ENCODE measurements around the gene TRAPPC12.
A peak's percentile ranks its signal among the peaks of the same experiment; 100 is the strongest.
"Not testable (repeated sequence)": the region's sequence is repeated elsewhere in the genome, so short reads cannot be mapped to it uniquely, and the experiment has no call there.

The TRAPPC12 gene

GRCh38 chr2:3369340-3370181, 9.9 kb upstream of the TRAPPC12 start:
- not testable (repeated sequence) for DNase-seq (ENCODE audit: low read depth)

DNA sequence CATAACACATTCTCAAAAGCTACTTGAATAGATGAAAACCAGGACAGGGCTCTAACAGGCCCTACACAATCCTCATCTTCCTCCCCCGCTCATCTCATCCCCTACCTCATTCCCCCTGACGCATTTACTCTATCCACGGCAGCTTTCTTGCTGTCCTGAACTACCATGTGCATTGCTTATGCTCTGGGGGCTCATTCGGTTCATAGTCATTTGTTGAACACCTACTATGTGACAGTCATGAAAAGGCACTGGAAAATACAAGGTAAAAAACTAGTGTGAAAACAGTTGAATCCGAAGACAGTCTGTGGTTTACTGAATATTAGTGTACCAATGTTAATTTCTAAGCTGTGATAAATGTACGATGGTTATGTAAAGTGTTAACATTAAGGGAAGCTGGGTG, 2.7 kb upstream of the TRAPPC12 start:
- no peak for DNase-seq (ENCODE audit: low read depth)

- DNase-seq (ENCODE audit: low read depth), result peak; percentile 28
Measured at GRCh38 chr2:3377279-3377611, 2.2 kb upstream of the TRAPPC12 start.

- DNase-seq (ENCODE audit: low read depth), result peak; percentile 92
Measured at GRCh38 chr2:3377612-3378432, 1.7 kb upstream of the TRAPPC12 start, which contains the start of gene EIPR1. Gene EIPR1 (minus strand): TSS chr2:3377818. CDS start chr2:3377689, 129 bp downstream.

GRCh38 chr2:3379339-3379646, 201 bp upstream of the TRAPPC12 start:
- no peak for DNase-seq (ENCODE audit: low read depth)

GRCh38 chr2:3386448-3386958, 7.0 kb downstream of the TRAPPC12 start:
- no peak for DNase-seq (ENCODE audit: low read depth)

DNA sequence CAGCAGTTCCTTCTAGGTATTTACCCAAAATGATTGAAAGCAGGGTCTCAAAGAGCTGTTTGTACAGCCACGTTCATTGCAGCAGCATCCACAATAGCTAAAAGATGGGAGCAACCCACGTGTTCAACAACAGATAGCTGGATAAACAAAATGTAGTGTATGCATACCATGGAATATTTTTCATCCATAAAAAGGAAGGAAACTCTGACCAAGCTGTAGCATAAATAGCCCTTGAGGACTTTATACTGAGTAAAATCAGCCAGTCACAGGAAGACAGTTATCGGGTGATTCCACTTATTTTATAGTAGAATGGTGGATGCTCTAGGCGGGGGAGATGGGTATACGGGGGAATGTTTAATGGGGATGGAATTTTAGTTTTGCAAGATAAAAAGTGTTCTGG, 7.5 kb downstream of the TRAPPC12 start:
- no peak for DNase-seq (ENCODE audit: low read depth)

GRCh38 chr2:3387644-3388411, 8.3 kb downstream of the TRAPPC12 start:
- DNase-seq (ENCODE audit: low read depth), result no peak

DNA sequence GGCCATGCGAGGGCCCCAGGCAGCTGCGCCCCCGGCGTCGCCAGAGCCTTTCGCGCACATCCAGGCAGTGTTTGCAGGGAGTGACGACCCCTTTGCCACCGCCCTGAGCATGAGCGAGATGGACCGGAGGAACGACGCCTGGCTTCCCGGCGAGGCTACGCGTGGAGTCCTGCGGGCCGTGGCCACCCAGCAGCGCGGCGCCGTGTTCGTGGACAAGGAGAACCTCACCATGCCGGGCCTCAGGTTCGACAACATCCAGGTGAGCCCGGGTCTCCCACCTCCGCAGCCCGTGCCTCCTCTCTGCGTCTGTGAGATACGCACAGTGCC, 8.9 kb downstream of the TRAPPC12 start:
- no peak for DNase-seq (ENCODE audit: low read depth)

GRCh38 chr2:3389193-3389592, 9.7 kb downstream of the TRAPPC12 start:
- DNase-seq (ENCODE audit: low read depth), result no peak

DNA sequence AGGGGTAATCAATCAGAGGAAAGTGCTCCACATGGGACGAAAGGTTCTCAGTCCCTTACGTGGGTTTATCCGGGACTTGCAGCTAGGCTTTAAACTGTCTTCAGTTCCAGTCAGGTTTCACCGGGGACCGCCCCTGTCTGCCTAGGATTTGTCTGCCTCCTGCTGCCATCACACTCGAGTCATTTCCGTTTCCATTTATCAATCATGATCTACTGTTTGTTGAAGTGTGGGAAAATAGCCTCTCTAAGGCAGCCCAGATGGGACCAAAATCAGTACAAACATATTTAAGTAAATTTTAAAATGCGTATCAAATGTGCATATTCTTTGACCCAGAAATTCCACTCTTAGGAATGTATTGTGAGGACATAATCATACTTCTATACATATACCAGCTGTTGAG, 10.5 kb downstream of the TRAPPC12 start:
- DNase-seq (ENCODE audit: low read depth), result no peak

DNA sequence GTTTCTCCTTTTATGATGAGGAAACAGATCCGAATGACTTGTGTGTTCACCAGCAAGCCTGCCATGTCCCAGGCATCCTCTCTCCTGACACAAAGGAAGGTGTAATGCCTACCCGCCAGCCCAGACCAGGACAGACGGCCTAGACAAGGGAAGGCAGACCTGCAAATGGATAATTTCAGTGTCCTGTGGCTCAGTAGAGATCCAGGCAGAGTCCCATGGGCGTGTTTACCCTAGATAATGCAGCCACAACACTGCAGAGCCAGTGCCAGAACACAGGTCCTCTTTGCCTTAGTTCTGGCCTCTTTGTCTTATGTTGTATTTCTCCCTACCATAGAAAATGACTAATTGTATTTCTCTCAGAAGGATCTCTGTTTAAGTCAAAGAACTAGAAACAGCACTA, 12.7 kb downstream of the TRAPPC12 start:
- DNase-seq (ENCODE audit: low read depth), result no peak

GRCh38 chr2:3396920-3397559, 17.5 kb downstream of the TRAPPC12 start:
- DNase-seq (ENCODE audit: low read depth), result no peak

DNA sequence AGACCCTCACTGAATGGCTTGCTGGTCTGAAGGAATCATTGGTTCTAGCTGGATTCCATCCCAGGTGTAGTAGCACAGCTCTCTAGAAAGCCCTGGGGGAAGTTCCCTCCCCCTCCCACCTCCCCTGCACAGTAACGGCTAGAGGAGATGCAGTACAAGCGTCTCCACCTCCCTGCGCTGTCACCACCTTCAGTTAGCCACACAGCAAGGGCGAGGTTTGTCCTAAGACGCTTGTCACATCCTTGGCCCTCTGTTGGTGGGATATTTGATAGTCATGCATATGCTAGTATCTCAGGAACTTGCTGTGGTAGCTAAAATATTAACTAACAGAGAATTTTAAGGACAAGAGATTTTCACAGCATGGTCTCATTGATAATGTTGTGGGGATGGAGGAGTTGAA, 19.4 kb downstream of the TRAPPC12 start:
- DNase-seq (ENCODE audit: low read depth), result no peak

GRCh38 chr2:3399381-3399780, 19.9 kb downstream of the TRAPPC12 start:
- DNase-seq (ENCODE audit: low read depth), result no peak

GRCh38 chr2:3399829-3400228, 20.3 kb downstream of the TRAPPC12 start:
- DNase-seq (ENCODE audit: low read depth), result no peak

DNA sequence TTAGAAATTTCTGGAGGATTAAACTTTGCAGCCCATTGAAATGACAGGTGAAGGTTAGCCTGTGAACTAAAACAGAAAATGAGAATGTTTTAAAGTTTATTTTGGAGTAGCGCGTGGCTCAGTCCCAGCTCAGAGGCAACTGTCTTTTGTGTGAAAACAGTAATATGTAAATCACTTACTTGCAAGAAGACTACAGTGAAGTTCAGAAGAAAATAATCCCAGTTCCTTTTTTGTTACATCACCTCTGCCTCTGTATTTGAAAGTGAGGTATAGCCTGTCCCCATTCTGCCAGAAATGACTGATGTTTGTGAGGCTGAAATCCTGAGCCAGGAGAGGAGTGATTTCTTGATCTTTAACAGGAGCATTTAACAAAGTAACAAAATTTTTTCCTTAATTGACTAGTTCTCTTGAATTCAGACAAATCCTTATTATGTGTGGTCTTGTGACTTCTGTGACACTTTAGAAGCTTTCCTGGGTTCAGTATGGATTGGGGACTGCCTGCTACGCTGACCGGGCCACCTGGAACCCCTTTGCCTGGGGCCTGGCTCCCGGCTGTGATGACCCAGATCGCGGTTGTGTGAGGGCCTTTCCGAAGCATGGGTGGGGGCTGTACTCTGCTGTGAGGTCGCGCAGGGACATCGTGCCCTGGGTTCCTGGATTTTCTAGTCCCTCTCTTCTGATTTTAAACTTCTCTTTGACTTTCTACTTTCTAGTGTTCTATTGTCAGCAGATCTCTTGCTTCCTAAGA, 24.3 kb downstream of the TRAPPC12 start:
- DNase-seq (ENCODE audit: low read depth), result no peak

DNA sequence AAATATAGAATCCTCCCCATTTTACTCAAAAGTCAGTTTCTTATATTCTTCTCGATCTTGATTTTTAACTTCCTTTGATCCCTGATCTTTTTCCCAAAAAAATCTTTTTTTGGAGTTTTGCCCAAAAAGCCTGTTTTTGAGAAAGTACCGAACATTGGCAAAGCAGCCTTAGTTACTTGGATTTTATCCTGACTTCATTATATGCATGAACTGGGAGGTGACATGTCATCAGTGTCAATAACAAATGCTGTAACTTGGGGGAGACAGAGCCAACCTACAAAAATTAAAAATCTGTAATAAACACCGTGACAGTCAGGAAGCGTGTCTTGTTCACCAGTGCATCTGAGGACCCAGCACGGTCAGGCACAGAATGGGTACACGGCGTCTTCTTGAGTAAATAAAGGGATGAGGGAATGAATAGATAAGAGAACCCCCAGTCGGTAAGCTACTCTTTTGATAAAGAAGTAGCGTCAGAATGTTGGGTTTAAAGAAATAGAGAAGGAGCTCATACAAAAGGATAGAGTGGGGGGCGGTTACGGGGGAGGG, 24.9 kb downstream of the TRAPPC12 start:
- no peak for DNase-seq (ENCODE audit: low read depth)

DNA sequence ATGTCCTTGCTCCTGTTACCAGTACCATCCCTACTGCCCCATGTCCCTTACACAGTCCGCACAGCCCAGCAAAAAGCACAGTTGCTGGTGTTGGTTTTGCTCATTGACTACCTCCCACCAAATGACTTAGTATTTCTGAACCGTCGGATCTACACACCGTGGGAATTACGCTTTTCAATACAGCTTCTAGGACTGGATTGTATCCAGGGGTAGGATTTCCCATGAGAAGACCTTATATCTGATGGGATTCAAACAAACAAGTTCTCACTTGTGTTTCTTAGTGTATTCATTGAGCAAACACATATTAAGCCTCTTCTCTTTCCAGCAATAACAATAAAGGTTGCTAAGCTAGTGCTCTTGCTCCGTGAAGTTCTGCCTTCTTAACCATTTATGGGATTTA, 25.8 kb downstream of the TRAPPC12 start:
- DNase-seq (ENCODE audit: low read depth), result no peak

DNA sequence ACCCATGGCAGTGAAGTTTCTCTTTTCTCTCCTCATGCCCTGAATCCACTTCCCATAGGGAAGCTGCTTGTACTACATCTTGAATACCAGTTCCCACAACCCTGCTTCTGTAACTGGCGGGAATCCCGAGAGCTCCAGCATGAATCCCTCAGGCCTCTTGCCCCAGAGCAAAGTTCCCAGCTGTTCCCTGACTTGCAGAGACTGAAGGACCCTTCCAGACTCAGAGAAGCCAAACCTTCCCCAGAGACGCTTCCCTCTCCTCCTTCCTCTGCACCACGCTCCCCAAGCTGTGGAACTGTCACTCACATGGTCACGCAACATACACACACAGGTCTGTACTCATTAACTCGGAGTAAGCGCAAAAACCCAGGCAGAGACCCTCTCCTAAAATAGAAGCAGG, 26.4 kb downstream of the TRAPPC12 start:
- no peak for DNase-seq (ENCODE audit: low read depth)

DNA sequence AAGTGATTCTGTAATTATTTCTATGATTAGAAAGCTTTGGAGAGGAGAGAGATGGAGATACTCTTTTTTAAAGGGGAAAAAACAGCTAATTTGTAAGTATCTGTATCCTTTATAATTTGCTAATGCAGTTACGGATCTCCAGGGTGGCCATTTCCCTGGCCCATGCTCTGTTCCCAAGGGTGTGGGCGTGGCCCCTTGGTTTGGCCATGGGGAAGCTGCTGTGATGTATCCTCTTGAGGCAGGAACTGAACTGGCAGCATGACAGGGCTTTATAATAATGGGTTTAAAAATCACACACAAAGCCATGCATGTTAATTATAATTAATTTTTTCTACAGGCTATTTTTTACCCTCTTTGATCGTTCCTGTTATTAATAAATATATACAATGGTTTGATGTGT, 27.0 kb downstream of the TRAPPC12 start:
- DNase-seq (ENCODE audit: low read depth), result no peak
